ENCODE results near the gene OPRL1. TPM values are rescaled to one million over a fixed set of nuclear protein-coding genes. Genes with fewer than 3 reads are reported as not detected.

Gene OPRL1
- total RNA-seq, 2 experiments from 2014 or later, result 1.8 to 2.6 TPM

- POLR2A ChIA-PET, result interaction anchor here (0.6 kb wide), 1 partner anchor 106 kb away, joined by 4 read pairs; no protein-coding TSS in a partner anchor
- DNase-seq (no peak), ATAC-seq (ENCODE audit: low read depth) (no peak)
- no peak overlapping the region for H3K27ac Mint-ChIP-seq
- peaks cover 28% of the 10 kb centered on the region for H3K27me3 Mint-ChIP-seq
- no peaks in the 10 kb centered on the region for H3K36me3 Mint-ChIP-seq
- H3K9me3 Mint-ChIP-seq, result no peaks in the 10 kb centered on the region
- no peak overlapping the region for H3K4me3 Mint-ChIP-seq
- H3K4me1 Mint-ChIP-seq, result peaks cover 13% of the 10 kb centered on the region
Observed at GRCh38 chr20:64047046-64047389, 32.9 kb upstream of the OPRL1 start.

- Mint-ChIP-seq H3K27ac (no peak overlapping the region), H3K36me3 (no peaks in the 10 kb centered on the region), H3K4me1 (peaks cover 13% of the 10 kb centered on the region), H3K4me3 (peak overlapping the region; percentile 30), H3K27me3 (peaks cover 28% of the 10 kb centered on the region), H3K9me3 (no peaks in the 10 kb centered on the region)
- DNase-seq, result no peak
- ATAC-seq (ENCODE audit: low read depth), result no peak
- POLR2A ChIA-PET, result interaction anchor here (0.6 kb wide), 1 partner anchor 107 kb away, joined by 4 read pairs; no protein-coding TSS in a partner anchor
Observed at GRCh38 chr20:64047968-64048401, 31.9 kb upstream of the OPRL1 start.

GRCh38 chr20:64048402-64049044, 31.4 kb upstream of the OPRL1 start:
- Mint-ChIP-seq H3K27me3 (peaks cover 30% of the 10 kb centered on the region), H3K36me3 (no peaks in the 10 kb centered on the region), H3K4me3 (no peak overlapping the region), H3K4me1 (peaks cover 13% of the 10 kb centered on the region), H3K27ac (no peak overlapping the region), H3K9me3 (no peaks in the 10 kb centered on the region)
- DNase-seq (peak; percentile 41), ATAC-seq (ENCODE audit: low read depth) (no peak)
- POLR2A ChIA-PET, result no interaction called here

- POLR2A ChIA-PET, result no interaction called here
- H3K9me3 Mint-ChIP-seq, result no peaks in the 10 kb centered on the region
- peaks cover 28% of the 10 kb centered on the region for H3K27me3 Mint-ChIP-seq
- H3K36me3 Mint-ChIP-seq, result no peaks in the 10 kb centered on the region
- peak within 1 kb of the TSS; percentile 71 for H3K4me3 Mint-ChIP-seq
- peaks cover 10% of the 10 kb centered on the region for H3K4me1 Mint-ChIP-seq
- peak; percentile 59 for ATAC-seq (ENCODE audit: low read depth)
- H3K27ac Mint-ChIP-seq, result no peak within 1 kb of the TSS
- DNase-seq, result peak; percentile 66
Observed at GRCh38 chr20:64049060-64049877, 30.6 kb upstream of the OPRL1 start, which contains the start of gene SOX18. Gene SOX18 (minus strand): TSS chr20:64049639. CDS start chr20:64049516, 123 bp downstream.

DNA sequence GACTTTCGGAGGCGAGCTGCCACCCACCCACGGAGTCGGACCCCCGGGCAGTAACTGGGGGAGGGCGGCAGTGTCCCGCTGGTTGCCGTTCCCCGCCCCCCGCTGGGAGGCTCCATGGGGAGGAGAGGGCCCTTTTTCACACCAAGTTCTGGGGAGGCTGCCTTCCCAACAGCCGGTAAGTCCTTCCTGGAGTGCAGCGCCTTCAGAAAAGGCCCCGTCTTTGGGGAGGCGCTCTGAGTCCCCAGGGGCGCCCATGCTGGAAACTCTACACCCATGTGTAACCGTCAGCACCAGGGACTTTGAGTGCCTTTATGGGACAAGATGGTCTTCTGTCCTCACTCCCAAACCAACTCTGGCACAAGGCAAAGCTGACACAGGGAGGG, 30.0 kb upstream of the OPRL1 start:
- Mint-ChIP-seq H3K36me3 (no peaks in the 10 kb centered on the region), H3K4me1 (peaks cover 13% of the 10 kb centered on the region), H3K9me3 (no peaks in the 10 kb centered on the region), H3K4me3 (peak overlapping the region; percentile 30), H3K27ac (no peak overlapping the region), H3K27me3 (peaks cover 28% of the 10 kb centered on the region)
- no peak for DNase-seq
- ATAC-seq (ENCODE audit: low read depth), result no peak
- POLR2A ChIA-PET, result no interaction called here

DNA sequence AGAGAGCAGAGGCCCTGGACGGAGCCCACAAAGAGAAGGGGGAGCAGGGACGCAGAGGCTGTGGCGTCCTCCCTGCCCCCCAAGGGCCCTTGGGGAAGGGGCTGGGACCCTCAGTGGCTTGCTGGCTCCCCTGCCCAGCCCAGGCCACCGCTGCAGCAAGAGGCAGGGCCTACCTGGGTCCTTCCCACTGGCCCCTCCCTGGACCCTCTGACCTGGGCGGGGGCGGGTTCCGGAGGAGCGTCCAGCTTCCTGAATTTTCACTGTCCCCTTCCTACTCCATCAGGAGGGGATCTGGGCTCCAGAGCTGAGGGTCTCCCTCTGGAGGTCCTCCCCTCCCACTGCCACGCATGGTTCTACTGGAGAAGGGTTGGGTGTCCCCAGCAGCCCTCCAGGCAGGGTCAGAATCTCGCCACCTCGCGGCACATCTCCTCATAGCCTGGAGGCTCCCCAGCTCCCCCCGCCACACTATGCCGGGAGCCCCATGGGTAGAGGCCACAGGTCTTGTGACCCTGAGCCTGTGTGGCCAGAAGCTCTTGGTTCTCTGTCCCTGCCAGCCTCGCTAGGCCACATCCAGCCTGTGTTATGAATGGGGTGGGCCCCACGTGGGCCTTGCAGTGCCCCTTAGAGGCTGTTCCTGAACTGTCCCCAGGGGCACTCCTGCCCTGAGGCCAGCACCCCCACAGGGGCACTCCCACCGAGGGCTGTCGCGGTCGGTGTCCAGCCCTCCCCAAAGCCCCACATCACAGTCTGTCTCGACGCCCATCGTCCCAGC, 29.4 kb upstream of the OPRL1 start:
- peaks cover 28% of the 10 kb centered on the region for H3K27me3 Mint-ChIP-seq
- H3K36me3 Mint-ChIP-seq, result no peaks in the 10 kb centered on the region
- H3K9me3 Mint-ChIP-seq, result no peaks in the 10 kb centered on the region
- ATAC-seq (ENCODE audit: low read depth) (no peak), DNase-seq (no peak)
- H3K4me3 Mint-ChIP-seq, result peak overlapping the region; percentile 30
- H3K4me1 Mint-ChIP-seq, result peaks cover 16% of the 10 kb centered on the region
- POLR2A ChIA-PET, result interaction anchor here (0.6 to 1.2 kb wide), 2 partner anchors 15 to 64 kb away, joined by 3 to 4 read pairs; partner anchors contain the start of gene C20orf204
- no peak overlapping the region for H3K27ac Mint-ChIP-seq

GRCh38 chr20:64051033-64051452, 28.8 kb upstream of the OPRL1 start:
- no peak for DNase-seq
- Mint-ChIP-seq H3K27ac (no peak overlapping the region), H3K4me1 (peaks cover 12% of the 10 kb centered on the region), H3K27me3 (peaks cover 26% of the 10 kb centered on the region), H3K36me3 (no peaks in the 10 kb centered on the region), H3K4me3 (no peak overlapping the region), H3K9me3 (no peaks in the 10 kb centered on the region)
- ATAC-seq (ENCODE audit: low read depth), result no peak
- POLR2A ChIA-PET, result interaction anchor here (0.6 to 4.7 kb wide), 3 partner anchors 11 to 64 kb away, joined by 3 to 23 read pairs (median 4); partner anchors contain the start of gene C20orf204

GRCh38 chr20:64051561-64052325, 28.1 kb upstream of the OPRL1 start:
- H3K27me3 Mint-ChIP-seq, result peaks cover 20% of the 10 kb centered on the region
- DNase-seq, result no peak
- no peak for ATAC-seq (ENCODE audit: low read depth)
- no peak overlapping the region for H3K4me3 Mint-ChIP-seq
- POLR2A ChIA-PET, result interaction anchor here (1.2 to 4.7 kb wide), 4 partner anchors 9 to 26 kb away, joined by 4 to 23 read pairs (median 5); partner anchors contain the start of gene TCEA2
- no peaks in the 10 kb centered on the region for H3K36me3 Mint-ChIP-seq
- H3K27ac Mint-ChIP-seq, result no peak overlapping the region
- peaks cover 7% of the 10 kb centered on the region for H3K4me1 Mint-ChIP-seq
- H3K9me3 Mint-ChIP-seq, result no peaks in the 10 kb centered on the region

DNA sequence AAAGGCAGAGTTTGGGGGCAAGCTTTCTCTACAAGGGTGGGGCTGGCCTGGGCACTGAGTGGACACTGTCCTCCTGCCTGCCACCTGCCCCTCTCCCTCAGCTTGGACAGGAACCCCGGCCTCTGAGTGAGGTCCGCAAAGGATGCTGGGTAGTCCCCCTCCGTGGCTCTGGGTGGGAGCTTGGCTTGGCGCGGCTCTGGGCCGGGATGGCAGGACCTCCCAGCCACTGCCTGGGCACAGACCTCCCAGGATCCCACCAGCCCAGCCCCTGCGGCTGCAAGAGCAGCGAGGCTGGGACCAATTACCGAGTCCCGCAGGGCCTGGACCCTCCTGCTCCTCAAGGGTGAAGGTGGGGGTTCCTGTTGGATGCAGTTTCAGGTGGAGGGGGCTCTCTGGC, 27.6 kb upstream of the OPRL1 start:
- Mint-ChIP-seq H3K9me3 (no peaks in the 10 kb centered on the region), H3K4me3 (no peak overlapping the region), H3K4me1 (peaks cover 7% of the 10 kb centered on the region), H3K36me3 (no peaks in the 10 kb centered on the region), H3K27ac (no peak overlapping the region), H3K27me3 (peaks cover 16% of the 10 kb centered on the region)
- no peak for DNase-seq
- POLR2A ChIA-PET, result interaction anchor here (1.2 to 4.7 kb wide), 4 partner anchors 8 to 26 kb away, joined by 4 to 23 read pairs (median 5); partner anchors contain the start of gene TCEA2
- no peak for ATAC-seq (ENCODE audit: low read depth)

- Mint-ChIP-seq H3K9me3 (no peaks in the 10 kb centered on the region), H3K27ac (no peak overlapping the region), H3K4me3 (no peak overlapping the region), H3K36me3 (no peaks in the 10 kb centered on the region), H3K27me3 (peaks cover 11% of the 10 kb centered on the region), H3K4me1 (peaks cover 10% of the 10 kb centered on the region)
- POLR2A ChIA-PET, result interaction anchor here (0.6 to 4.7 kb wide), 6 partner anchors 7 to 141 kb away, joined by 3 to 26 read pairs (median 5); partner anchors contain the start of gene TCEA2
- ATAC-seq (ENCODE audit: low read depth) (no peak), DNase-seq (no peak)
Observed at GRCh38 chr20:64052987-64053840, 26.7 kb upstream of the OPRL1 start.

DNA sequence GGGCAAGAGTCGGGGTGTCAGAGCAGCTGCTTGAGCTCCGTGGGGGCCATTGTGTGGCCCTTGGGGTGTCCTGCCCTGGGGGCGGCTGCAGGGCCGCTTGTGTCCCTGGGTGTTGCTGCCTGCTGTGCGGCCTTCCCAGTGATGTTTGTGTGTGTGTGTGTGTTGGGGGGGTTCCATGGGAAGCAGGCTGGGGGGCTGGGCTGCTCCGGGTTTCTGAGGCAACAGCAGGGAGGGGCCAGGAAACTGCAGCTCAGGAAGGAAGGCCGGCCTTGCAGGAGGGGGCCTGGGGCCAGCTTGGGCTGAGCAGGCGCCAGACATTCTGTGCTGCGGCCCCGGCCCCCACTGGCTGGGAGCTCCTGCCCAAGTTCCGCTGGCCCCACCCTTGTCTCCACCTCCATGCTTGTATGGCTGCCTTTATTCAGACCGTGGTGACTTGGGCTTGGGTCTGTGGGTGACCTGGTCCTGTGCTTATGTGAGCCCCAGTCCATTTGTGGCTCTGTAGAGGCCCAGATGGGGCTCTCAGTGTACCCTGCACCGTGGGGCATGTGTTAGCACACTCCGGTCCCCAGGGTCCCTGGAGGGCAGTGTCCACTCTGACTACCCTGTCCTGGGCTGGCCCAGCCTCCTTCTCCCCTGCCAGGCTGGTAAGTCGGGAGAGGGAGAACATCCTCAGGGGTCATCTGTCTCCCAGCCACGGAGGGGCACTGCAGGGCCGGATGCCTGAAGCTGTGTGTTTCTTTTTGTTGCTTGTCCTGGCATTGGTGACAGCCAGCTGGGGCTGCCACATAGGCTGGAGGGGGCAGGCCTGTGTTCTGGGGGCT, 25.8 kb upstream of the OPRL1 start:
- H3K27me3 Mint-ChIP-seq, result peaks cover 9% of the 10 kb centered on the region
- POLR2A ChIA-PET, result interaction anchor here (0.6 to 4.7 kb wide), 4 partner anchors 10 to 142 kb away, joined by 3 to 26 read pairs (median 14); no protein-coding TSS in a partner anchor
- H3K36me3 Mint-ChIP-seq, result no peaks in the 10 kb centered on the region
- H3K4me3 Mint-ChIP-seq, result no peak overlapping the region
- H3K4me1 Mint-ChIP-seq, result peaks cover 10% of the 10 kb centered on the region
- no peak for ATAC-seq (ENCODE audit: low read depth)
- DNase-seq, result no peak
- no peak overlapping the region for H3K27ac Mint-ChIP-seq
- H3K9me3 Mint-ChIP-seq, result no peaks in the 10 kb centered on the region

Data from activated naive CD8-positive, alpha-beta T cell treated with anti-CD3 and anti-CD28 coated beads, Interleukin-2, amount 10 ng/mL, durations not matched to agents 7 days and 5 days (primary cell).